H9 (cell line): ENCODE results near the gene VASN. TPM values are rescaled to one million over a fixed set of nuclear protein-coding genes. Genes with fewer than 3 reads are reported as not detected.

Source experiments
- DNase-seq: peaks from one replicate; pipeline ENCODE4 v3.0.0-alpha.2; 2017
- H2AFZ ChIP-seq: one replicate; pipeline ENCODE4 v1.6.1; 2013; ENCODE audit warnings: mild to moderate bottlenecking, low read length, control low read depth, moderate library complexity
- H2AK5ac ChIP-seq: 2 replicates; pipeline ENCODE4 v1.6.1; 2013; ENCODE audit warnings: low read length, control low read depth, mixed read lengths; ENCODE audit not compliant: insufficient read length
- H2BK120ac ChIP-seq: one replicate; pipeline ENCODE4 v1.6.1; 2013; ENCODE audit warnings: low read depth, mild to moderate bottlenecking, low read length, control low read depth, inconsistent platforms; ENCODE audit not compliant: poor library complexity, severe bottlenecking
- H2BK12ac ChIP-seq: 2 replicates; pipeline ENCODE4 v1.6.1; 2013; ENCODE audit warnings: low read length, control low read depth, mixed read lengths, low read depth; ENCODE audit not compliant: insufficient read length
- H2BK15ac ChIP-seq: 2 replicates; pipeline ENCODE4 v1.6.1; 2013; ENCODE audit warnings: low read depth, low read length, control low read depth
- H2BK20ac ChIP-seq: one replicate; pipeline ENCODE4 v1.6.1; 2013; ENCODE audit warnings: low read depth, mild to moderate bottlenecking, low read length, control low read depth, inconsistent platforms; ENCODE audit not compliant: poor library complexity, severe bottlenecking
- H2BK5ac ChIP-seq: 2 replicates; pipeline ENCODE4 v1.6.1; 2013; ENCODE audit warnings: low read length, control low read depth, mixed read lengths; ENCODE audit not compliant: insufficient read length
- H3K14ac ChIP-seq: 2 replicates; pipeline ENCODE4 v1.6.1; 2013; ENCODE audit warnings: low read length, control low read depth; ENCODE audit not compliant: insufficient read depth
- H3K18ac ChIP-seq: 2 replicates; pipeline ENCODE4 v1.6.1; 2013; ENCODE audit warnings: low read depth, mild to moderate bottlenecking, mixed read lengths, low read length, control low read depth; ENCODE audit not compliant: insufficient read length
- H3K23ac ChIP-seq: 2 replicates; pipeline ENCODE4 v1.6.1; 2013; ENCODE audit warnings: low read length, control low read depth, mixed read lengths, low read depth; ENCODE audit not compliant: insufficient read length
- H3K23me2 ChIP-seq: 2 replicates; pipeline ENCODE4 v1.6.1; 2013; ENCODE audit warnings: low read depth, mild to moderate bottlenecking, mixed read lengths, low read length, control low read depth; ENCODE audit not compliant: insufficient read length, poor library complexity, severe bottlenecking
- H3K27ac ChIP-seq: 2 replicates; pipeline ENCODE4 v1.5.1; 2013; ENCODE audit warnings: low read length, control low read depth, mixed read lengths, low read depth; ENCODE audit not compliant: insufficient read length
- H3K27me3 ChIP-seq: 2 replicates; pipeline ENCODE4 v1.6.1; 2013; ENCODE audit warnings: low read length, control low read depth, inconsistent platforms; ENCODE audit not compliant: insufficient read depth
- H3K4ac ChIP-seq: 2 replicates; pipeline ENCODE4 v1.6.1; 2013; ENCODE audit warnings: low read depth, mild to moderate bottlenecking, control low read depth, inconsistent platforms, low read length, moderate library complexity
- H3K4me1 ChIP-seq: 2 replicates; pipeline ENCODE4 v1.6.1; 2013; ENCODE audit warnings: low read length, control low read depth, inconsistent platforms; ENCODE audit not compliant: insufficient read depth
- H3K4me2 ChIP-seq: 2 replicates; pipeline ENCODE4 v1.6.1; 2013; ENCODE audit warnings: low read length, control low read depth, mixed read lengths; ENCODE audit not compliant: insufficient read length, insufficient read depth
- H3K56ac ChIP-seq: 2 replicates; pipeline ENCODE4 v1.6.1; 2013; ENCODE audit warnings: low read depth, mild to moderate bottlenecking, mixed read lengths, low read length, control low read depth; ENCODE audit not compliant: insufficient read length
- H3K79me1 ChIP-seq: 2 replicates; pipeline ENCODE4 v1.6.1; 2013; ENCODE audit warnings: low read depth, mild to moderate bottlenecking, moderate library complexity, low read length, control low read depth, inconsistent platforms; ENCODE audit not compliant: insufficient read depth, poor library complexity, severe bottlenecking
- H3K79me2 ChIP-seq: 2 replicates; pipeline ENCODE4 v1.6.1; 2013; ENCODE audit warnings: low read length, control low read depth, inconsistent platforms; ENCODE audit not compliant: insufficient read depth
- H3K9ac ChIP-seq: 2 replicates; pipeline ENCODE4 v1.6.1; 2013; ENCODE audit warnings: low read length, control low read depth, mixed read lengths; ENCODE audit not compliant: insufficient read length; ENCODE audit errors: extremely low read depth
- H3K9me3 ChIP-seq: one replicate; pipeline ENCODE4 v1.6.1; 2013; ENCODE audit warnings: low read depth, low read length, inconsistent platforms; ENCODE audit not compliant: control insufficient read depth
- H3T11ph ChIP-seq: one replicate; pipeline ENCODE4 v1.6.1; 2013; ENCODE audit warnings: mild to moderate bottlenecking, low read length, control low read depth, inconsistent platforms
- H4K20me1 ChIP-seq: one replicate; pipeline ENCODE4 v1.6.1; 2013; ENCODE audit not compliant: control insufficient read depth, insufficient read length, insufficient read depth
- H4K5ac ChIP-seq: 2 replicates; pipeline ENCODE4 v1.6.1; 2013; ENCODE audit warnings: low read depth, mild to moderate bottlenecking, mixed read lengths, low read length, control low read depth; ENCODE audit not compliant: insufficient read length
- H4K8ac ChIP-seq: replicated peaks from 2 replicates; pipeline ENCODE4 v1.6.1; 2013; ENCODE audit warnings: low read length, control low read depth, mixed read lengths, low read depth; ENCODE audit not compliant: insufficient read length
- H4K91ac ChIP-seq: 2 replicates; pipeline ENCODE4 v1.6.1; 2013; ENCODE audit warnings: low read depth, mild to moderate bottlenecking, moderate library complexity, mixed read lengths, low read length, control low read depth; ENCODE audit not compliant: insufficient read length
- H3K27ac Mint-ChIP-seq, 3 experiments: 2 replicates in 2 of 3; 3 replicates in 1 of 3; pipeline ENCODE4 v1.8.0; 2020 to 2021; ENCODE audit warnings: mixed read lengths in 3 of 3, mild to moderate bottlenecking in 1 of 3, moderate library complexity in 1 of 3
- H3K27me3 Mint-ChIP-seq: 2 replicates; pipeline ENCODE4 v1.8.0; 2021; ENCODE audit warnings: low read depth, mild to moderate bottlenecking, moderate library complexity, mixed read lengths
- H3K36me3 Mint-ChIP-seq, 3 experiments: 2 replicates in 2 of 3; 3 replicates in 1 of 3; pipeline ENCODE4 v1.8.0; 2020 to 2021; ENCODE audit warnings: low read depth in 3 of 3, mixed read lengths in 3 of 3; ENCODE audit not compliant: insufficient read depth in 1 of 3
- H3K4me1 Mint-ChIP-seq, 2 experiments: 2 replicates each; pipeline ENCODE4 v1.8.0; 2020; ENCODE audit warnings: mixed read lengths in 2 of 2
- H3K4me3 Mint-ChIP-seq, 2 experiments: 2 replicates in 1 of 2; 3 replicates in 1 of 2; pipeline ENCODE4 v1.8.0; 2020 to 2021; ENCODE audit warnings: mild to moderate bottlenecking in 2 of 2, mixed read lengths in 2 of 2, moderate library complexity in 1 of 2
- H3K9me3 Mint-ChIP-seq, 2 experiments: 2 replicates in 1 of 2; 3 replicates in 1 of 2; pipeline ENCODE4 v1.8.0; 2020; ENCODE audit warnings: mild to moderate bottlenecking in 2 of 2, mixed read lengths in 2 of 2, moderate library complexity in 1 of 2
- CTCF ChIP-seq: fragments of 200-600 bp; sonication (generic); conservative IDR thresholded peaks from 3 replicates; pipeline ENCODE4 v1.8.0; 2021; ENCODE audit warnings: antibody characterized with exemption, mild to moderate bottlenecking
- WGBS: extraction: QIAGEN DNeasy Blood & Tissue Kit; methylation state at CpG from one replicate; pipeline ENCODE4 v1.1.7; 2013; ENCODE audit warnings: missing lambda C conversion rate, low lambda C conversion rate, mixed read lengths; ENCODE audit not compliant: insufficient read length; ENCODE audit errors: extremely low coverage; 5-methylcytosine and 5-hydroxymethylcytosine counted together
- total RNA-seq: library from RNA; stranded (reverse); gene quantifications from 2 replicates; pipeline ENCODE4 v1.2.1, GENCODE V29; 2021

Gene VASN
- total RNA-seq, 1 experiment from 2014 or later, result 11.0 TPM

DNA sequence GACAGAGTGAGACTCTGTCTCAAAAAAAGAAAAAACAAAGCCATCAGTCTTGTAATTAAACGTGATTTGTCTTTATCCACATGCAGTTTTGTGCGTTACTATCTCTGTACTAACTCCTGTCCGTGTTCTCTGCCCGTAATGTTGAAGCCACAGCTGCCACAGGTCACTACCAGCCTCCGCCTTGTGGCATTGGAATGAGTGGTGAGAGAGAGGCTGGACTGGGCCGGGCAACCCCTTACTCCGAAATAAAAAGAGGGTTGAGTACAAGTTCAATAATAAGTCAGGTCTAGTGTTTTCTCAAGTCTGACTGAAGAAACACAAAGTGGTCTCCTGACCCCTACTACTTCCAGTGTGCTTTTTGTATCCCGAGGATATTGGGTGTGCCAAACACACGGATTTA, 59.4 kb downstream of the VASN start:
- Histone ChIP-seq H3K23ac (no peak overlapping the region), H4K5ac (no peak overlapping the region), H4K8ac (no peak overlapping the region), H3K4me2 (no peak overlapping the region), H3K23me2 (peaks cover 5% of the 10 kb centered on the region), H3K9me3 (no peaks in the 10 kb centered on the region), H3K79me2 (peaks cover 12% of the 10 kb centered on the region; the same call in 1 of the 2 replicates), H3K27ac (no peak overlapping the region), H2BK15ac (no peak overlapping the region), H2BK12ac (no peak overlapping the region), H3K4ac (no peak overlapping the region), H3K4me1 (no peaks in the 10 kb centered on the region), H2BK20ac (no peak overlapping the region), H3K14ac (no peak overlapping the region), H2AK5ac (no peak overlapping the region), H3K56ac (no peak overlapping the region), H2AFZ (no peak overlapping the region), H2BK5ac (no peak overlapping the region), H4K20me1 (no peaks in the 10 kb centered on the region), H3K18ac (no peak overlapping the region), H3T11ph (no peak overlapping the region), H3K79me1 (no peaks in the 10 kb centered on the region), H3K9ac (no peak overlapping the region), H2BK120ac (no peak overlapping the region), H3K27me3 (no peaks in the 10 kb centered on the region), H4K91ac (no peak overlapping the region)
- Mint-ChIP-seq H3K36me3 (peaks cover 26 to 53% (median 41%) of the 10 kb centered on the region in 3 experiments; a peak in 6 of 7 replicates), H3K27ac (peak overlapping the region in 1 of 3 experiments; percentile 42; a peak in 1 of 7 replicates), H3K4me3 (no peak overlapping the region), H3K9me3 (no peaks in the 10 kb centered on the region), H3K27me3 (no peaks in the 10 kb centered on the region), H3K4me1 (peaks cover 10 to 14% of the 10 kb centered on the region in 2 experiments)
- no peak for TF ChIP-seq CTCF
- WGBS, result no CpG with 5 or more reads among the region's 9 CpGs
- DNase-seq, result no peak

Other genes with a start within 250 kb of the VASN start
- not detected in 2 replicates for gene SRL, start 129.8 kb upstream of the VASN start, total RNA-seq
- 50.5 and 51.9 TPM in 2 replicates for gene TFAP4, start 98.8 kb upstream of the VASN start, total RNA-seq
- gene GLIS2, start 55.8 kb upstream of the VASN start, total RNA-seq, result 14.3 and 14.9 TPM in 2 replicates
- 80.4 and 81.8 TPM in 2 replicates for gene PAM16, start 20.5 kb upstream of the VASN start, total RNA-seq
- gene CORO7, start 44.7 kb downstream of the VASN start, total RNA-seq, result 33.8 and 38.4 TPM in 2 replicates
- 56.2 and 60.5 TPM in 2 replicates for gene DNAJA3, start 54.0 kb downstream of the VASN start, total RNA-seq
- gene NMRAL1, start 102.8 kb downstream of the VASN start, total RNA-seq, result 74.1 and 78.9 TPM in 2 replicates
- 44.4 and 45.7 TPM in 2 replicates for gene HMOX2, start 104.5 kb downstream of the VASN start, total RNA-seq
- gene CDIP1, start 166.9 kb downstream of the VASN start, total RNA-seq, result 49.7 and 50.5 TPM in 2 replicates
- 1.4 and 2.0 TPM in 2 replicates for gene C16orf96, start 184.5 kb downstream of the VASN start, total RNA-seq
- gene UBALD1, start 243.0 kb downstream of the VASN start, total RNA-seq, result 80.9 and 81.7 TPM in 2 replicates